CD4-positive, alpha-beta T cell treated with Interleukin-12 subunit alpha and Interleukin-12 subunit beta, for 1 hour (primary cell): ENCODE measurements around the gene XYLB.

Source experiments
- DNase-seq: peaks from one replicate; pipeline ENCODE4 v3.0.0-alpha.2; 2020

Gene XYLB

DNA sequence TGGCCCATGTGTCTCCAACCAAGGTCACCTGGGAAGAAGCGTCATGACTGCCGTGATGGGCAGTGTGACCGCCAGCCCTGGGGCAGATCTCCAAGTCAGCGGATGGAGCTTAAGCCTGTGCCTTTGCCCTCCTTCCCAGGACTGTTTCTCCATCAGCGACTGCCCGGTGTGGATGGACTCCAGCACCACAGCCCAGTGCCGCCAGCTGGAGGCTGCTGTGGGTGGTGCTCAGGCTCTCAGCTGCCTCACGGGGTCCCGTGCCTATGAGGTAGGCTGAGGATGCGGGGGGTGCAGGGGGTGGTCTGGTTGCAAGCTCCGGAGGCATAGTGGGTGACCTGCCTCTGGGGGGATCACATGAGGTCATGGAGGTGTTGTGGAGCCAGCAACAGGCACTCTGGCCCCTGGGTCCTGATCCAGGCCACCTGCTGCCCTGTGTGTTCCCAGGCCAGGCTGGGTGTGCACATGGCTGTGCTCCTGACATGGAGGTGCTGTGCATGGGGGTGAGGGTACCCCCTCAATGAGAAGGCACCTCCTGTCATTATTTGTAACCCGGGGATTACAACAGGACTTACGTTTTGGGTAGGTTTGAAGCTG lies 19.0 kb downstream of the XYLB start:
- no peak for DNase-seq

DNA sequence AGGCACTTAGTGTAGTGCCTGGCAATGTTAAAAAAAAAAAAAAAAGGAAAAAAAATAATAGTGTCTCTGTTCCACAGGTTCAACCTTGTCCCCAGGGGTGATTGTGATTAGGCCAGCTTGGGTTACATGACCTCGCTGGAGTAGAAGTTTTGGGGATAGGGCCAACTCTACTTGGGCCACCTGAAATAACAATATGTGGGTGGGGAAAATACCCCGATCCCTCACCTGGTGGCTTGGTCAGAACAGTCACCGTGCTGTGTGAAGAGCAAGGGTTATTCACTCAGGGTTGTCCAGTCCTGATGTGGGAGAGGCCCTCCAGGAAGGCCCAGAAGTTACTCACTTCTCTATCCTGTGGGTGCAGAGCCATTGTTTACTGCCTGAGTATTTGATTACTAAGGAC lies 19.5 kb downstream of the XYLB start:
- no peak for DNase-seq

GRCh38 chr3:38367779-38368178 lies 21.2 kb downstream of the XYLB start:
- DNase-seq, result no peak

DNA sequence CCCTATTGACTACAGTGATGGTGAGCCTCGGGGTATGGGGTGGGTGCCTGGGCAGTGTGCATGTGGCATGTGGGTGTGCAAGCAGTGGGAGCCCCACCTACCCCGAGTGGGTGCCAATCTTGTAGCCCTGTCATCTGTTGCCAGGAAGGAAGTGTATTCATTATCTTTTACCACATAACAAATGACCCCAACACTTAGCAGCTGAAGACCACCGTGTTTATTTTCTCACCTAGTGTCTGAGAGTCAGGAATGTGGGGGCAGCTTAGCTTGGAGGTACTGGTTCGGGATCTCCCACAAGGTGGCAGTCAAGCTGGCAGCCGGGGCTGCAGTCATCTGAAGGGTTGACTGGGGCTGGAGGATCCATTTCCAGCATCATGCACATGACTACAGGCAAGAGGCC lies 21.7 kb downstream of the XYLB start:
- no peak for DNase-seq

DNA sequence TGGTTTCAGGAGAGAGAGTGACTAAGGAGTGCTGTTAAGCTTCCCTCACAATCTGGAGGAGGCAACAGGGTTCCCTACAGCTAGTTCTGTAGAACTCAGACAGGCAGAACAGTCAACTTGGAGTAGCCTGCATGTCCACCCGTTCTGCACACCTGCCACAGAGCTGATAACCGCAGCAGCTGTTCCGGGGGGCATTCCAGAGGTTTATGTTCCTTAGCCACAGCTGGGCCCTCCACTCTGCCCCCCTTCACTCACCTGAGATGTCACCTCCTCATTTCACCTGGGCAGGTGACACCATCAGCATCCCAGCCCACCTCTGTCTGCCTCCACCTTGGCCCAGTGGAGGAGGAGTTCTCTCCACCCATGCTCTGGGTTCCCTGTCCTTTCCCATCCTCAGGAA lies 22.6 kb downstream of the XYLB start:
- no peak for DNase-seq

- DNase-seq, result no peak
Observed at GRCh38 chr3:38370149-38370548, 23.6 kb downstream of the XYLB start.

DNA sequence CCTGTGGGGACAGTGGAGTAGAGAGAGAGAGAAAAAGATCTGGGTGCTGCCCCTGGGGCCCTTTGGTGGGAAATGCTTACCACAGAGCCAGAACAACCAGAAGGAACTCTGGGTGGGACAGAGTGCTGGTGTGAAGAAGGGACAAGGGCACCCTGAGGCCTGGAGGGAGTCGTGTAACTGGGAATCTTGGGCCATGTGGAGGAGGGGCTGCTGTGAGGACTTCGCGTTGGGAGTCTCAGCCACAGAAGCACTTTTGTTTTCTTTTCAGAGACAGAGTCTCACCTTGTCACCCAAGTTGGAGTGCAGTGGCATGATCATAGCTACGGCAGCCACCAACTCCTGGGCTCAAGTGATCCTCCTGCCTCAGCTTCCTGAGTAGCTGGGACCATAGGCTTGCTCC lies 24.3 kb downstream of the XYLB start:
- DNase-seq, result no peak

DNA sequence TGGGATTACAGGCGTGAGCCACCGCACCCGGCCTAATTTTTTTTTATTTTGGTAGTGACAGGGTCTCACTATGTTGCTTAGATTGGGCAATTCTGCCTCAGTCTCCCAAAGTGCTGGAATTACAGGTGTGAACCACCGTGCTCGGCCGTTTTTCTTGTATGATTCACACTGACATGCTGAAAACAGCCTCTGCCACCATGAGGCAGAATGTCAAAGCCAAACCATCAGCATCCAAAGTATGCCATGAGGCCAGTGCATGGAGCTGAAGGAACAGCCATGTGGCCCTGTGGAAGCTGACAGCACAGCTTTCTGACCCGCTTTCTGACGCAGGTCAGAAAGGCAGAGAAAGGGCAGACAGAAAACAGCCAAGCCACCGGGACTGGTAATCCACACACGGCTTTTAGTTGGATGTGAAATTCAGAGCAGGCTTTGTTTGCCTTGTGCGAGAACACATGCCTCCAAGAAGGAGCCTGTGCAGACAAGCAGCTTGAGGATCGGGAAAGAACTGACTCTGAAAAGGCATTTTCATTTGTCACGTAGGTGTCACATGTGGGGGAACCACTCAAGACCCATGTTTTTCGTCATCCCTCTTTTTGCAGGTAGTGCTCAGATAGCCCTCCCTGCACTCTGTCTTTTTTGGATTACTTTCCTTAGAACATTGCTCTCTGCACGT lies 25.1 kb downstream of the XYLB start:
- no peak for DNase-seq

GRCh38 chr3:38372214-38372601 lies 25.6 kb downstream of the XYLB start:
- no peak for DNase-seq

DNA sequence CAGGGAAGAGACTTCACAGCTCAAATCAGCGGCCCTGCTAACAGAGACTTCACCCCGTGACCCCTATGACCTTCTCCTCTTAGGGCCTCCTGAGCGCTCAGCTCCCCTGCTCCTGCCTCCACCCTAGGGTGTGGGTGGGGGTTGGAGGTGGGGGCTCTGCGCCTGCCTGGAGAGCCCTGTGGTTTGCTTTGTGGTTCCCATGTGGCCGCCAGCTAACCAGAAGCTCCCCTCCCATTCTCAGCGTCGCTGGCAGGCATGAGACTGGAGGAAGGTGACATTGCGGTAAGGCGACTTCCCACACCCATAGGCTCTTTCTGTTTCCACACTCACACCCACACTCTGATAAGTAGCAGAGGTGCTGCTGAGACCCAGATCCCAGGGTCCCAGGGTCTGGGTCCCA lies 27.6 kb downstream of the XYLB start:
- DNase-seq, result peak; percentile 42

GRCh38 chr3:38375072-38375471 lies 28.5 kb downstream of the XYLB start:
- no peak for DNase-seq

- DNase-seq, result no peak
Observed at GRCh38 chr3:38375488-38376097, 29.0 kb downstream of the XYLB start.

DNA sequence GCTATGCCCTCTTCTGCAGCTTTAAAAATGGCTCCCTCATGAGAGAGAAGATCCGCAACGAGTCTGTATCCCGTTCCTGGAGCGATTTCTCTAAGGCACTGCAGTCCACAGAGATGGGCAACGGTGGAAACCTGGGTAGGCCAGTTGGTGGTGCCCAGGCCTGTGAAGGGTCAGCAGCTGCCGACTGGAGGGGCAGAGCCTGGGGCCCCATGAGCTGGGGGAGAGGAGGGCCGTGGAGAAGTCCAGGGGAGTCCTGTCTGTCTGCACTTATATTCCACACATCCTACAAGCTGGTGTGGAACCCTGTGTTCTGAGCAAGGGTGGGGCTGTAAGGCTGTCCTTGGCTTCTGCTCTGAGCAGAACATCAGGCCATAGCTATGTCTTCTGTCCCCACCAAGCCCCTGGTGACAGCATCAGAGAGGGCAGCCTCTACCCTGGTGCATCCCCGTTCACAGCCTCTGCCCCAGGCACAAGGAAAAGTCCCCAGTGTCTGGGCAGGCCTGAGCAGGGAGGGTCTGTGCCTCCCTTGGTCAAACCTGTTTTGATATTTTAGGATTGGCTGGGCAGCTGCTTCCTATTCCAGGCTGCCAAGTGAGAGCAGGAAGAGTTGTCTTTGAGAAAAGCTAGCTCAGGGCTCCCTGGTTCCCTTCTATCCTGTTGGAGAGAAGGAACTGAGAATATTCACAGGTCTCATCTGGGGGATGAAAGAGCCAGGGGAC lies 29.7 kb downstream of the XYLB start:
- no peak for DNase-seq

- DNase-seq, result no peak
Observed at GRCh38 chr3:38379201-38379770, 32.7 kb downstream of the XYLB start.

DNA sequence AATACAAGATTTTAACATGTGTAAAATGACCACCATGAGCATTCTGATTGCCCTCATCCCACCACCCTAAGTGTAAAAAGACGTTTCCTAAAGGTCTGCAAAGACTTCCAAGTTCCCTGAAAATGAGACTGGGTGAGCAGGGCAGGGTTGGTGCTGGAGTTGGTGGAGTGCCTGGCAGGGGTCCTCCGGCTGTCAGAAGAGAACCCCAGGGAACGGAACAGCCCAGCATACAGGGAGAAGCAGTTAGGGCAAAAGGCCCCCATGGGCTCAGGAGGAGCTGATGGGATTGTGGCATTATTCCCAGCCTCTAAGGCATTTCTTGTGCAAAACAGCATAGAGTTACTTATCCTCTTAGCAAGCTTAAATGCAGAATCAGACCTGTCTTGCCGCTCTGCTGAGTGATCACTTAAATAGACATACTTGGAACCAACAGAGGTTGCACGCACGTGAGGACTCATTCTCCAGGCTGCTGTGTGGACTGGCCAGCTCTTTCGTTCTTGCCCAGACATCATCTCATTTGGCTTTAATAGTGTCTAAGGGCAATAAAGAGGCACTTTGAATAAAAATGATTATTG lies 36.0 kb downstream of the XYLB start:
- DNase-seq, result no peak

DNA sequence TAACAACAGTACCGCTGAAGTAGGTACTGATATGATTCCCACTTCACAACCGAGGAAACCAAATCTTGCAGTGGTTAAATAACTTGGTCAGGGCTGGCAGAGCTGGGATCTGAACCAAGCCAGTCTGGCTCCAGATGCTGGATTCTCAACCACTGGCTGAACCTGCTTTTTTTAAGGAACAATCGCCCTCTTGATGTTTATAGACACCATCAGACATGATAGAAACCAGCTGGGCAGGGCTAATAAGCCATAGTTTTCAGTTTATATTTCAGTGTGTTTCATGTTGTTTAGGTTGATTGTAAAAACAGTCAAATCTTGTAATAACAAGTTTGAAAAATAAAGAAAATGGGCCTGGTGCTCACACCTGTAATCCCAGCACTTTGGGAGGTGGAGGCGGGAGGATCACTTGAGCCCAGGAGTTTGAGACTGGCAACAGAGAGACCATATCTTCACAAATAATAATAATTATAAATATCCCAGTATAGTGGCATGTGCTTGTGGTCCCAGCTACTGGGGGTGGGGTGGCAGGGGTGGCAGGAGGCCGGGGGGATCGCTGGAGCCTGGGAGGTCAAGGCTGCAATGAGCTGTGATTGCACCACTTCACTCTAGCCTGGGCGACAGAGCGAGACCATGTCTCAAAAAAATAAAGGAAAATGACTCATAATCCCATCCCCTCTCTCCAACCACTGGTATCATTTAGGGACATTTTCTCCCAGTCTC lies 36.7 kb downstream of the XYLB start:
- DNase-seq, result no peak

- no peak for DNase-seq
Observed at GRCh38 chr3:38386992-38387750, 40.6 kb downstream of the XYLB start.

DNA sequence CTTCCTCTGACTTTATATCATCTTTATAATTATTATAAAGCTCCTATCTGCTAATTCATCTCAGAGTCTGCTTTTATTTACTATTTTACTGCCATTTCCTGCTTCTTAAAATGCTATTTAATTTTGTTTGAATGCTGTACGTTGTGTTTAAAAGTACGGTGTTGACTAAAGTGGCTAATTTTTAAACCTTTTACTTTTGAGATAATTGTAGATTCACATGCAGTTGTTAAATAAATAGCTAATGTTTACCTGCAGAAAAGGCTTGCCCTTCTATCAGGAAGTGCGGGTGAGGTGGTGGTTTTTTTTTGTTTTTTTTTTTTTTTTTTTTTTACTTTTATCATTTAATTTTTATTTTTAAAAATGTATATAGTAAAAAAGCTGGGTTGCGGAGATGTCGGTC lies 41.3 kb downstream of the XYLB start:
- DNase-seq, result no peak

- DNase-seq, result no peak
Observed at GRCh38 chr3:38392604-38393163, 46.1 kb downstream of the XYLB start.

DNA sequence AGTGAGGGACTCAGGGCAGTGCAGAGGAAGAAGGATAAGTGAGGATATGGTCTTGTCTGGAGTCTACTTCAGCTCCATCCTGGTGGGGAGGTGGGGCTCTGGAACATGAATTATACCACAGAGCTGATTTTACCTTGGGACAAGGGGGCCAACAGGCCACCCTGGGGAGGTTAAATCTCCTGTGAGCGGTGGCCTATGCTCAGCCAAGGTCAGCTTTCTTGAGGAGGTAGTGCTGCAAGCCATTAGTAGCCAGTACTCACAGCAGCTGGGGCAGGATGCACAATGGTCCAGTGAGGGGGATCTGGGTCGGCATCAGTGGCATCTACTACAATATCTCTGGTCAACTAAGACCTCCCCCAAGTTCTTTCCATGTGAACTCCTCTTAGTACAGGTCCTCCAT lies 49.7 kb downstream of the XYLB start:
- DNase-seq, result no peak

DNA sequence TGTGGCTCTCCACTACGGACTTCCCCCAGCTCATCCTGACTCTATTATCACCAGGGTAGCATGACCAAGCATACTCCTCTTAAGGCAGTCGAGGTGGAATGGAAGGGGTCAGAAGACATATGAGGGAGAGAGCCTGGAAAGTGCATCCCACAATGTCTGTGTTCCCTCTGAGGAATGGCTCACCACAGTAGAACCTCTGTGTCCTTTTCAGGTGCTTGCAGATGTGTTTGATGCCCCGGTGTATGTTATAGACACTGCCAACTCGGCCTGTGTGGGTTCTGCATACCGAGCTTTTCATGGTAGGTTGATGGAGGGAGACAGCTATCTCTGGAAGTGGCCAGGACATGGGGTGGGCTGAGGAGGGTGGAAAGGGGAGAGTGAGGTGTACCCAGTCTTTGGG lies 50.3 kb downstream of the XYLB start:
- no peak for DNase-seq

DNA sequence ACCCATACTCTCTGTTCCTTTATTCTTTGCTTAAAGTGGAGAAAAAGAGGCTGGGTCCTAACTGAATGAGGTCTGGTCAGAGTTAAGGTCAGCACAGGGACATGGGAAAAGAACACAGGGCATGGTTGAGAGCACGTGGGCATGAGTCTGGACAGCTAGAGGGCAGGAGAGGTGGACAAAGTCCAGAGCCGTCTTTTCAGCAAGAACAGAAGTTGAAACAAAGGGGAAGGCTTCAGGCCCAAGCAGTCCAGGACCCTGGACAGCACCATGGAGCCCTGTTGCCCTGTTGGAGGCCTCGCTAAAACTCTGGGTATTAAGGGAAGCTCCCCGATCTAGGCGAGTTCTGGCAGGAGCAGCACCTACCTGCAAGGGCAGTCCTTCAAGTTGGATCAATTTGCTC lies 50.7 kb downstream of the XYLB start:
- DNase-seq, result no peak
